Endometrial microvascular endothelial cells (primary cell): ENCODE results near the gene PKN1. TPM values are rescaled to one million over a fixed set of nuclear protein-coding genes. Genes with fewer than 3 reads are reported as not detected.
"Not testable (repeated sequence)": the region's sequence is repeated elsewhere in the genome, so short reads cannot be mapped to it uniquely, and the experiment has no call there.

Experiments
- in situ Hi-C: cut with HindIII; loops from 2 replicates; pipeline ENCODE4 v1.10.0; 2017; ENCODE audit warnings: low sequenced_read_pairs, low pct_unique_long_range_greater_than_20kb; ENCODE audit errors: inconsistent ontology term
- total RNA-seq: library from RNA; depleted of rRNA; stranded (reverse); fragments of >200 nt; gene quantifications from one replicate; pipeline ENCODE4 v1.2.3, GENCODE V29; 2015; ENCODE audit errors: inconsistent ontology term

The PKN1 gene
- total RNA-seq, 1 donor from 2014 or later = 237 TPM

DNA sequence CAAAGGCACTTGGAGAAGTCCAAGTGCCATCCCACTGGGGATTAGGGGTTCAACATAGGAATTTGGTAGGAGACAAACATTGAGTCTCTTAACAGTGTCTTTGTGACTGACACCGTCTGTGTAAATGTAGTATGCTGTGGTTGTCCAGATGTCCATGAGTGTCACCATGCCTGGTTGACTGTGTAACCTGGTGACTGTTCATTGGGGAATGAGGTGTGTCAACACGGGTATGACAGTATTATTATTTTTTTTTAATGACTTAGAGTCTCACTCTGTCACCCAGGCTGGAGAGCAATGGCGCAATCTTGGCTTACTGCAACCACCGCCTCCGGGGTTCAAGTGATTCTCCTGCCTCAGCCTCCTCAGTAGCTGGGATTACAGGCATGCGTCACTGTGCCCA is 16.2 kb downstream of the PKN1 start:
- in situ Hi-C loops = no loop called here

DNA sequence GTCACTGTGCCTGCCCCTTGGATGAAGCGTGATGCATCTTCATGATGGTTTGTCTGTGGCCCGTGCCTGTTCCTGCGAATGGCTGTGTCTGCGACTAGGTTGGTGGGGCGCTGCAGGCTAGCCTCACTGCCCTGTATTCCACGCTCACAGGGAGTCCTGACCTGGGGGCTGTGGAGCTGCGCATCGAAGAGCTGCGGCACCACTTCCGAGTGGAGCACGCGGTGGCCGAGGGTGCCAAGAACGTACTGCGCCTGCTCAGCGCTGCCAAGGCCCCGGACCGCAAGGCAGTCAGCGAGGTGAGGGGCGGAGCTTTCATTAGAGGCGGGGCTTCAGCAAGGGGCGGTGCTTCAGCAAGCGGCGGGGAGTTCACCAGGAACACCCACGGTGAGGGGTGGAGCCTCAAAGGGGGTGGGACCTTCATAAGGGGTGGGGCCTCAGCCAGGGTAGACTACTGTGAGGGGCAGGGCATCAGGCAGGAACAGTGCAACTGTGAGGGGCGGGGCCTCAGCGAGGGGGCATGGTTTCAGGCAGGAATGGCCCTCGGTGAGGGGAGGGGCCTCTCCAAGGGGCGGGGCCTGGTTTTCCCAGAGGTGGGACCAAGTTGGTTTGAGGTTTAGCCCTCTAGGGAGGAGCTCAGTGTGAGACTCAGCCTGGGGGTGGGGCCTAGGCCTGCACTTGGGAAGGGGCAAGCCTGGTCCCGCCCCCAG is 17.2 kb downstream of the PKN1 start:
- in situ Hi-C loops = no loop called here

- in situ Hi-C loops = no loop called here
These were observed 17.8 kb downstream of the PKN1 start for GRCh38 chr19:14450876-14451275.

- in situ Hi-C loops = not testable (repeated sequence)
These were observed 19.2 kb downstream of the PKN1 start for GRCh38 chr19:14452303-14452702.

DNA sequence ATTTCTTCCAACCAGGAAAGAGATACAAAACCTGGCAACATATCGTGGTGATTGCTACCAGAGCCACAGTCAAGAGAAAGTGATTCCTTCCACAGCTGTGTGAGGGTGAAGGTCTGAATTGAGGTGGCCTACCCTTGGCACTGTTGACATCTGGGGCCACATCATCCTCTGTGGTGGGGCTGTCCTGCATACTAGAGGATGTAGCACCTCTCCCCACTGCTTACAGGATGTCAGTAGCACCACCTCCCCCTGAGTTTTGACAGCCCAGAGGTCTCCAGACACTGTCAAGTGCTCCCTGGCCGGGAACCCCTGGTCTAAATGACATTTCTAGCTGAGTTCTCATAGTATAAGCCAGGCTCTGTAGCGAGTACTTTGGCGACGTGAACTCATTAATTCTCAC is 26.6 kb downstream of the PKN1 start:
- in situ Hi-C loops = no loop called here

- in situ Hi-C loops = no loop called here
These were observed 27.8 kb downstream of the PKN1 start for GRCh38 chr19:14460935-14461334.

DNA sequence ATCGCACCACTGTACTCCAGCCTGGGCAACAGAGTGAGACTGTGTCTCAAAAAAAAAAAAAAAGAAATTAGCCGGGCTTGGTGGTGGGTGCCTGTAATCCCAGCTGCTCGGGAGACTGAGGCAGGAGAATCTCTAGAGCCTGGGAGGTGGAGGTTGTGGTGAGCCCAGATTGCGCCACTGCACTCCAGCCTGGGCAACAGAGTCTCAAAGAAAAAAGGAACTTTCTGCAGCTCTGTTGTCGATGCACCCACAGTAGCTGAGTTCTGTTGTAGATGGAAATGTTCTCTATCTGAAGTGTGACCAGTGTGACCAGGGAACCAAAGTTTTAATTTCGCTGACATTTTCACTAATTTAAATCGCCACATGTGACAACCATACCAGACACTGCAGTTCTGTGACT is 29.3 kb downstream of the PKN1 start:
- in situ Hi-C loops = not testable (repeated sequence)

GRCh38 chr19:14463747-14464146 is 30.6 kb downstream of the PKN1 start:
- in situ Hi-C loops = no loop called here

GRCh38 chr19:14467391-14467790 is 34.3 kb downstream of the PKN1 start:
- in situ Hi-C loops = no loop called here

DNA sequence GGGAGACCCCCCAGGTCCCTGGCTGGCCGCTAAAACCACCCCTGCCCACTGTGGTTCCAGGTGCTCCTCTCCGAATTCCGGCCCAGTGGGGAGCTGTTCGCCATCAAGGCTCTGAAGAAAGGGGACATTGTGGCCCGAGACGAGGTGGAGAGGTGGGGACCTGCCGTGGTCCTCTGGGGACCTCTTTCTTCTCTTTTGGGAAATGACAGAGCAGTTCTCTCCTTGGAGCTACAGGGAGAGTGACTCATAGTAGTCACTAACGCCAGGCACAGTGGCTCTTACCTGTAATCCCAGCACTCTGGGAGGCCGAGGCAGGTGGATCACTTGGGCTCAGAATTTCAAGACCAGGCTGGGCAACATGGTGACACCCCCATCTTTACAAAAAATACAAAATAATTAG is 34.7 kb downstream of the PKN1 start:
- in situ Hi-C loops = no loop called here

- in situ Hi-C loops = no loop called here
These were observed 37.1 kb downstream of the PKN1 start for GRCh38 chr19:14470031-14470876.

- in situ Hi-C loops = no loop called here
These were observed 38.5 kb downstream of the PKN1 start for GRCh38 chr19:14471436-14472187.

DNA sequence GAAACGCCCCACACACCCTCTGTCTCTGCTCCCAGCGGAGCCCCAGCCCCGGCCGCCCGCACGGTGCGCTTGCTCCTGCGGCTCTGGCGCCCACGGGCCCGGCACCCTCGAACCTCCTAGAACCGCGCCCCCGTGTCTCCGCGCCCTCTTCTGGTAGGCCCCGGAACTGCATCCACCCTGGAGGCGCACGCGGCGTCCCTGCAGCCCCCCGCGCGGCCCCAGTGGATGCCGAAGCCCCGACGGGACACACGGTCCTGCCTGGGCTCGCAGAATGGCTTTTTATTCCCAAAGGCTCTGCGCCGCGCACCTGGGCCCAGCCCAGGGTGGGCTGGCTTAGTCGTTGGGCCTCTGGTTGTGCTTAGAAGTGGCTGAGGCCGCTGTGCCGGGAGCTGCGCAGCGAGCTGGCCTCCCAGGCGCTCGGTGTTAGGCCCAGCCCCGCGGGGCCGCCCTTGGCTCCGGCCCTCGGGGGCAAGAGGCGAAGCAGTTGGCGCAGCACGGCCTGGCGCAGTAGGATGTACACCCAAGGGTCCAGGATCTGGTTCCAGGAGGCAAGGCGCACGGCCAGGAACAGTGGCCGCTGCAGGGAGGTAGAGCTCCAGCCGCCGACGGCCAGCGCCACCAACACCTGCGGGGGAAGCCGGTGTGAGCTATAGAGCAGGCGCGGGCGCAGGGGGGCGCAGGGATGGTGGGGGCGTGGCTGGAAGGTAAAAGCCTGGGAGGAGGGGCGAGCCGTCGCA is 39.3 kb downstream of the PKN1 start:
- in situ Hi-C loops = no loop called here

- in situ Hi-C loops = no loop called here
These were observed 40.2 kb downstream of the PKN1 start for GRCh38 chr19:14473073-14473977.

DNA sequence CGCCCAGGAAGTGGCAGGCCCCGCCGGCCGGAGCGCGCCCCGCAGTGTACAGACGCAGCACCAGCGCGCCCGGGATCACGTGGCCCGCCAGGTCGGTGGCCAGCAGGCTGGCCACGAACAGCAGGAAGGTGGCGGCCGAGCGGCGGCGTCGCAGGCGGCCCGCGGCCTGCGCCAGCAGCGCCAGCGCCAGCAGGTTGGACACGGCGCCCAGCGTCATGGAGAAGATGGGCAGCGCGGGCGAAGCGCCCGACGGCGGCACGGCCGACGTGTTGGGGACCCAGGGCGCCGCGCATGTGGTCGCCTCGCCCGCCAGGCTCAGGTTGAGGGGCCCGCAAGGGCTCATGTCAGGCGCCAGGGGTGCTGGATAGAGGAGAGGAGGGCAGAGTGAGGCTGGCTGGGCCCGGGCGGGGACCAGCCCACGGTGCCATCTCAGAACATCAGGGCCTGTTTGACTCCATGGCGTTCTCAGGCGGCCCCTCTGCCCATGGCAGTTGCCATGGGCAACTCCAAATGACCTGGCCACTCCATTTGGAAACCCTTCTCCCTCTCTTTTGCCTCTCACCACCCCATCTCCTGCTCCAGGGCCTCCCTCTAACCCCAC is 41.0 kb downstream of the PKN1 start:
- in situ Hi-C loops = no loop called here

GRCh38 chr19:14474827-14475226 is 41.7 kb downstream of the PKN1 start:
- in situ Hi-C loops = no loop called here

- in situ Hi-C loops = no loop called here
These were observed 42.4 kb downstream of the PKN1 start, which contains the start of gene PTGER1 for GRCh38 chr19:14475251-14476073. PTGER1 (minus strand) TSS chr19:14475354; CDS start chr19:14474320, 1,034 bp downstream.
